22Rv1 (cell line): Measurements from ENCODE around the gene RMDN3.

Experiments used
- CTCF ChIP-seq: fragments of 450-650 bp; IDR thresholded peaks from 2 replicates; pipeline ENCODE4 v1.5.1; 2017; ENCODE audit warnings: mild to moderate bottlenecking
- ZFX ChIP-seq: fragments of 450-650 bp; IDR thresholded peaks from 2 replicates; pipeline ENCODE4 v1.6.1; 2017; ENCODE audit warnings: antibody characterized with exemption, borderline replicate concordance

- TF ChIP-seq ZFX (no peak), CTCF (no peak)
Measured at GRCh38 chr15:40751745-40752144, 3.3 kb downstream of the RMDN3 start.
